T-helper 2 cell treated with Interferon-gamma antibody and Interleukin-4, amounts not matched to agents 5 μg/mL and 100 μg/mL, for 36 hours (primary cell): ENCODE data around the gene COL27A1.

Source experiments
- DNase-seq: peaks from one replicate; pipeline ENCODE4 v3.0.0; 2021; ENCODE audit warnings: low spot score
- H3K27ac Mint-ChIP-seq: one replicate; pipeline ENCODE4 v1.8.0; 2021; ENCODE audit warnings: mild to moderate bottlenecking, mixed read lengths
- H3K27me3 Mint-ChIP-seq: one replicate; pipeline ENCODE4 v1.8.0; 2021; ENCODE audit warnings: low read depth, mixed read lengths
- H3K36me3 Mint-ChIP-seq: one replicate; pipeline ENCODE4 v1.8.0; 2021; ENCODE audit warnings: low read depth, mixed read lengths
- H3K4me1 Mint-ChIP-seq: one replicate; pipeline ENCODE4 v1.8.0; 2021; ENCODE audit warnings: low read depth, mixed read lengths
- H3K4me3 Mint-ChIP-seq: one replicate; pipeline ENCODE4 v1.8.0; 2022; ENCODE audit warnings: mild to moderate bottlenecking, moderate library complexity, mixed read lengths
- H3K9me3 Mint-ChIP-seq: one replicate; pipeline ENCODE4 v1.8.0; 2021; ENCODE audit warnings: mixed read lengths

Gene COL27A1

DNA sequence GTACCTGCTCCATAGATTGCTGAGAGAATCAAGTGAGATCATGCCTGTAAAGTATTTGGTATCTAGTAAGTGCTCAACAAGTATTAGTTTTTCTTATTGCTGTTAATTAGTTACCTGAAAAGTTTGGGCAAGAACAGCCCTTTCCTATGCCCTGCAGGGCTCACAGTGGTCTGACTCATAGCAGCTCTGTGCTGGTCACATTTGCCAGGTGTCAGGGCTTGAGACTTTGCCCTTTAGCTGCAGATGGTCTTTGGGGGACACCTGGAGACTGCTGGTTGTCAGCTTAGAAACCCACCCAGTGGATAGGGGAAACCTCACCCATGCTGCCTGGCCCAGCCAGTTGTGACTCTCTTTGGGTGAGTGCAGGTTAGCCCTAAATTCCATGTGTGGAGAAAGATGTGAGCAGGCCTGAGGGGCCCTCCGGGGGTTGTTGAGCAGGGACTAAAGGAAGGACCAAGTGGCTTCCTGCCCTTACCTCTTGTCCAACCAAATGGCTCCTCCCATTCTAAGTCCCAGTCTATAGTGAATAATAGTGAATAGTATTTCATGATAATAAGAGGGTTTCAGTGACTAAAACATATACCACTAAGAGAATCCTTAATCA lies 9.0 kb downstream of the COL27A1 start:
- DNase-seq, result no peak
- H3K36me3 Mint-ChIP-seq, result no peaks in the 10 kb centered on the region
- peaks cover 2% of the 10 kb centered on the region for H3K27me3 Mint-ChIP-seq
- H3K4me3 Mint-ChIP-seq, result no peak overlapping the region
- H3K9me3 Mint-ChIP-seq, result no peaks in the 10 kb centered on the region
- no peaks in the 10 kb centered on the region for H3K4me1 Mint-ChIP-seq
- no peak overlapping the region for H3K27ac Mint-ChIP-seq

DNA sequence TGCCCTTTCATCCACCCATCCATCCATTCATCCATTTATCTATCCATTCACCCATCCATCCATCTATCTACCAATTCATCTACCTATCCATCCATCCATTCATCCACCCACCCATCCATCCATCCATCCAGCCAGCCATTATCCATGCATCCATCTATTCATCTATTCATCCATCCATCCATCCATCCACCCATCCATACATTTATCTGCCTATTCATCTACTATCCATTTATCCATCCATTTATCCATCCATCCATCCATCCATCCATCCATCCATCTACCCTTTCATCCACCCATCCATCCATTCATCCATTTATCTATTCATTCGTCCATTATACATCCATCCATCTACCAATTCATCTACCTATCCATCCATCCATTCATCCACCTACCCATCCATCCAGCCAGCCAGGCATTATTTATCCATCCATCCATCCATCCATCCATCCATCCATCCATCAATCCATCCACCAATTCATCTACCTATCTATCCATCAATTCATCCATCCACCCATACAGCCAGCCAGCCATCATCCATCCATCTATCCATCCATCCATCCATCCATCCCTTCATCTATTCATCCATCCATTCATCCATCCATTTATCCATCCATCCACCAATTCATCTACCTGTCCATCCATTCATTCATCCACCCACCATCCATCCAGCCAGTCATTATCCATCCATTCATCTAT lies 10.2 kb downstream of the COL27A1 start:
- no peaks in the 10 kb centered on the region for H3K9me3 Mint-ChIP-seq
- no peak overlapping the region for H3K27ac Mint-ChIP-seq
- DNase-seq, result no peak
- H3K36me3 Mint-ChIP-seq, result no peaks in the 10 kb centered on the region
- peaks cover 2% of the 10 kb centered on the region for H3K27me3 Mint-ChIP-seq
- no peak overlapping the region for H3K4me3 Mint-ChIP-seq
- no peaks in the 10 kb centered on the region for H3K4me1 Mint-ChIP-seq

DNA sequence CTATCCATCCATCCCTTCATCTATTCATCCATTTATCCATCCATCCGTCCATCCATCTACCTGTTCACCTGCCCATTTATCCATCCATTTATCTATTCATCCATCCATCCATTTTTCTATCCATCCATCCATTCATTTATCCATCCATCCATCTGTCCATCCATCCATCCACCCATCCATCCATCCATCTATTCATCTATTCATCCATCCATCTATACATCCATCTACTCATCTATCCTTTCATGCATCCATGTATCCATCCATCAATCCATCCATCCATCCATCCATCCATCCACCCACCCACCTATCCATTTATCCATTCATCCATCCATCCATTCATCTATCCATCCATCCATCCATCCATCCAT lies 10.8 kb downstream of the COL27A1 start:
- Mint-ChIP-seq H3K4me3 (no peak overlapping the region), H3K27ac (no peak overlapping the region), H3K4me1 (no peaks in the 10 kb centered on the region), H3K9me3 (no peaks in the 10 kb centered on the region), H3K36me3 (no peaks in the 10 kb centered on the region), H3K27me3 (no peaks in the 10 kb centered on the region)
- DNase-seq, result no peak

DNA sequence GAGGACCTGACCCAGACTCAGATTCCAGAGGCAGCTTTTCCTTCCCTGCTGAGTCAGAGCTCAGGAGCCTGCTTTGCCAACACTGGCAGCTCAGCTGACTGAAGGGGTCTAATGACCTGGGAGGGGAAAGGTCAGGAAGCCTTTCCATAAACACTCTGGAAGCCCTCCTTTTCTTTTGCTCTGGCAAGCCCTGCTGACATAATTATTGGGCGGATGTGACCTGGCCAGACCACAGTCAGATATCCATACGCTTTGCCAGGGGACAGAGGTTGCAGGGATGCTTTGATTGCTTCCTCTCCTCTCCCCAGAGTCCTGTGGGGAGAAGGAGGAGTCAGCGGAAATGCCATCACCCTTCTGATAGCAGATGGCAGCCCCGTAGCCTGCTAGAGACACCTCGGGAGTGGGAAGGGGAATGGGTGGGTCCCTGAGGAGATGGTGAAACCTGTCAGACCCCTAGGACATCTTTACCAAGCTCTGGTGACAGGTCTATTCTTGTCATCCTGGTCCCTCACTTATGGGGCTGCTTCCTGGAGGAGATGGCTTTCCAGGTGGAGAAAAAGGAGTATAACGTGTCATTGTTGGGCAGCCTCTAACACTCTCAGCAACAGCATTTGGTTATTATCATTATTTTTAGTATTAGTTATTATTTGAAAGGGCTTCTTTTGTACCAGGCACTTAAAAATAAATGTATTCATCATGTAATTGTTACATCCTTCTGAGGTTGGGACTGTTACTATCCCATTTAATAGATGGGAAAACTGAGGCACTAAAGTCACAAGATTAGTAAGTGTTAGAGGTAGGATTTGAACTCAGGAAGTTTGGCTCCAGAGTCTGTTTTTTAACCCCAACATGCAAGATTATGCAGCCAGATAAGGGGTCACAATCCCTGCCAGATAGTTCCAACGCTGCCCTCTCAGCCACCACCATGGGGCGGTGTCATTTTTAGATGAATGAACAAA lies 11.6 kb downstream of the COL27A1 start:
- Mint-ChIP-seq H3K27ac (no peak overlapping the region), H3K4me3 (no peak overlapping the region), H3K9me3 (no peaks in the 10 kb centered on the region), H3K27me3 (no peaks in the 10 kb centered on the region), H3K36me3 (no peaks in the 10 kb centered on the region), H3K4me1 (no peaks in the 10 kb centered on the region)
- no peak for DNase-seq

DNA sequence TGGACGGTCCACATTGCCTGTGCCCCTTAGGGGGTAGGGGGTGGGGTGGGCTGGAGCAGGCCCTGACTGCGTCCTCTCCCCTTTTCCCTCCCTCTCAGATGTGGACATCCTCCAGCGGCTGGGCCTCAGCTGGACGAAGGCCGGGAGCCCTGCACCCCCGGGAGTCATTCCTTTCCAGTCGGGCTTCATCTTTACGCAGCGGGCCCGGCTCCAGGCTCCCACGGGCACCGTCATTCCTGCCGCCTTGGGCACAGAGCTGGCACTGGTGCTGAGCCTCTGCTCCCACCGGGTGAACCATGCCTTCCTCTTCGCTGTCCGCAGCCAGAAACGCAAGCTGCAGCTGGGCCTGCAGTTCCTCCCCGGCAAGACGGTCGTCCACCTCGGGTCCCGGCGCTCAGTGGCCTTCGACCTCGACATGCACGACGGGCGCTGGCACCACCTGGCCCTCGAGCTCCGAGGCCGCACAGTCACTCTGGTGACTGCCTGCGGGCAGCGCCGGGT lies 12.3 kb downstream of the COL27A1 start:
- Mint-ChIP-seq H3K4me3 (no peak overlapping the region), H3K9me3 (no peaks in the 10 kb centered on the region), H3K27ac (no peak overlapping the region), H3K4me1 (no peaks in the 10 kb centered on the region), H3K27me3 (no peaks in the 10 kb centered on the region), H3K36me3 (no peaks in the 10 kb centered on the region)
- DNase-seq, result no peak

DNA sequence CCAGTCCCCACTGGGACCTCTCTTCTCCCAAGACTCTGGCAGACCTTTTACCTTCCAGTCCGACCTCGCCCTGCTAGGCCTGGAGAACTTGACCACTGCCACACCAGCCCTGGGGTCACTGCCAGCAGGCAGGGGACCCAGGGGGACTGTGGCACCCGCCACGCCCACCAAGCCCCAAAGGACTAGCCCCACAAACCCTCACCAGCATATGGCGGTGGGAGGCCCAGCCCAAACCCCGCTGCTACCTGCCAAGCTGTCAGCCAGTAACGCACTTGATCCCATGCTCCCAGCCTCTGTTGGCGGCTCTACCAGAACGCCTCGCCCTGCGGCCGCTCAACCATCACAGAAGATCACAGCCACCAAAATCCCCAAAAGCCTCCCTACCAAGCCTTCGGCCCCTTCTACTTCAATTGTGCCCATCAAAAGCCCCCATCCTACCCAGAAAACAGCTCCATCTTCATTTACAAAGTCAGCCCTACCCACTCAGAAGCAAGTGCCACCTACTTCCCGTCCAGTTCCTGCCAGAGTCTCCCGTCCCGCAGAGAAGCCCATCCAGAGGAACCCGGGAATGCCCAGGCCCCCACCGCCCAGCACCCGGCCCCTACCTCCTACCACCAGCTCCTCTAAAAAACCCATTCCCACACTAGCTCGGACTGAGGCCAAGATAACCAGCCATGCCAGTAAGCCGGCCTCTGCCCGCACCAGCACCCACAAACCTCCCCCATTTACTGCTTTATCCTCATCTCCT lies 13.1 kb downstream of the COL27A1 start:
- no peak for DNase-seq

DNA sequence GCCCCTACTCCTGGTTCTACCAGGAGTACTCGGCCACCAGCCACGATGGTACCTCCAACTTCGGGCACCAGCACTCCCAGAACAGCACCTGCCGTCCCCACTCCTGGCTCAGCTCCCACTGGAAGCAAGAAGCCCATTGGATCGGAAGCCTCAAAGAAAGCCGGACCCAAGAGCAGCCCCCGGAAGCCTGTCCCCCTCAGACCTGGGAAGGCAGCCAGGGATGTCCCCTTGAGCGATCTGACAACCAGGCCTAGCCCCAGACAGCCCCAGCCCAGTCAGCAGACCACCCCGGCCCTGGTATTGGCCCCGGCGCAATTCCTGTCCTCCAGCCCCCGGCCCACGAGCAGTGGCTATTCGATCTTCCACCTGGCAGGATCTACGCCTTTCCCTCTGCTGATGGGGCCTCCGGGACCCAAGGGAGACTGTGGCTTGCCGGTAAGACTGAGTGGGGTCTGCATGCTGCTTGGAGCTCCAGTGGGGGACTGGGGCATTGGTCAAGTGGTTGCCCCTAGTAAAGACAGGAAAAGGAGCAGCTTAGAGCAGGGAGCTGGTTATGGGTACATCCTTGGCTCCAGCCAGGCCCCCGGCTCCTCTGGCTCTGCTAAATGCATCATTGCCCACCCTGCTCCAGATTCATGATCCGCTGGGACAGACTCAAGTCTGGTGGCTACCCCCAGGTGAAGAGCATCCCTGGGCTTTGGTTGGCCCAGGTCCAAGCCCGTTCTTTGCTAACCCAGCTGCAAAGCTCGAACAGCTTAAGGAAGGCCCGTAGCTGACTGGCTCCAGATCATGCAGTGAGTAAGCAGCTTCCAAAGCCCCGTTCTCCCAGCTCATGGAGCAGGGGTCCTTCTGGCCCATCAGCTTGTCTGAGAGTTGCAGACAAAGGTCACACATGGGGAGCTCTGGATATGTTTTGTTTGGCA lies 14.0 kb downstream of the COL27A1 start:
- Mint-ChIP-seq H3K4me1 (no peaks in the 10 kb centered on the region), H3K4me3 (no peak overlapping the region), H3K27ac (no peak overlapping the region), H3K36me3 (no peaks in the 10 kb centered on the region), H3K27me3 (no peaks in the 10 kb centered on the region), H3K9me3 (no peaks in the 10 kb centered on the region)
- DNase-seq, result no peak

More for the DNA sequence above, 13.1 kb downstream of the COL27A1 start:
- H3K27ac Mint-ChIP-seq, result no peak overlapping the region
- H3K36me3 Mint-ChIP-seq, result no peaks in the 10 kb centered on the region
- no peak overlapping the region for H3K4me3 Mint-ChIP-seq
- H3K27me3 Mint-ChIP-seq, result no peaks in the 10 kb centered on the region
- H3K9me3 Mint-ChIP-seq, result no peaks in the 10 kb centered on the region
- H3K4me1 Mint-ChIP-seq, result no peaks in the 10 kb centered on the region

DNA sequence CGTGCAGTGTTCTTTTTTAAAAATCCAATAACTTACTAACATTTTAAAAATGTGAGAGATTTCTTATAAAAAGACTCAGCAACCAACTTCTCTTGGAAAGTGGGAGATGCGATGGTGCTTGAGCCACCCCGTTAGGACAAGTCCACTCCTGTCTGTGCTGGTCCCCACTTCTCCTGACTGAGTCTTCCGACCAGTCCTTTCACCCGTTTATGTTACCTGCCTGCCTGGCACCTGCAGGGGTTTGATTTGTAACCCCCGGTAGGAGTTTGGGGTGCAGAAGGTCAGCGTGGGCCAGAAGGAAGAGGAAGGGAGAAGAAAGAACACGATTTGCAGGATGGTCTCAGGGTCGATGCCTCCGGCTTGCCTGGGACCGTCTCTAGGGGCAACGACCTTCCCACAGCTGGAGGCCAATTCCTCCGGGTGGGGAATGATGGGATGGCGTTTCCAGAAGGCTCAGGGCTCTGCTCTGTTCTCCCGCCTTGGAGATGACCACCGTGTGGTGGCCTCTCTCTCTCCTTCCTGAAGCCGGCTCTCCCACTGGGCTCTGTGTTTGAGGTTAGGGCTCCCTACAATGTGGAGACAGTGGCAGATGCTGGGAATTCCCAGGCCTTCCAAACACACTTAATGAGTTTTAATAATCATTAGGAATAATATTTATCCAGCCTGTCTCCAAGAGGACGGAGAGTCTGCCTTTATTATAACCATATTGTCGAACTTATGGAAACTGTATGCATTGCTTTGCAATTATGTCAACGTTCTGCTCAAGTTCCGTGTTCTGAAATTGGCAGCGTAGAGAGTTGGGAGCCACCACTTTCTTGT lies 14.8 kb downstream of the COL27A1 start:
- Mint-ChIP-seq H3K27ac (no peak overlapping the region), H3K36me3 (no peaks in the 10 kb centered on the region), H3K9me3 (no peaks in the 10 kb centered on the region), H3K27me3 (no peaks in the 10 kb centered on the region), H3K4me1 (no peaks in the 10 kb centered on the region), H3K4me3 (no peak overlapping the region)
- no peak for DNase-seq

DNA sequence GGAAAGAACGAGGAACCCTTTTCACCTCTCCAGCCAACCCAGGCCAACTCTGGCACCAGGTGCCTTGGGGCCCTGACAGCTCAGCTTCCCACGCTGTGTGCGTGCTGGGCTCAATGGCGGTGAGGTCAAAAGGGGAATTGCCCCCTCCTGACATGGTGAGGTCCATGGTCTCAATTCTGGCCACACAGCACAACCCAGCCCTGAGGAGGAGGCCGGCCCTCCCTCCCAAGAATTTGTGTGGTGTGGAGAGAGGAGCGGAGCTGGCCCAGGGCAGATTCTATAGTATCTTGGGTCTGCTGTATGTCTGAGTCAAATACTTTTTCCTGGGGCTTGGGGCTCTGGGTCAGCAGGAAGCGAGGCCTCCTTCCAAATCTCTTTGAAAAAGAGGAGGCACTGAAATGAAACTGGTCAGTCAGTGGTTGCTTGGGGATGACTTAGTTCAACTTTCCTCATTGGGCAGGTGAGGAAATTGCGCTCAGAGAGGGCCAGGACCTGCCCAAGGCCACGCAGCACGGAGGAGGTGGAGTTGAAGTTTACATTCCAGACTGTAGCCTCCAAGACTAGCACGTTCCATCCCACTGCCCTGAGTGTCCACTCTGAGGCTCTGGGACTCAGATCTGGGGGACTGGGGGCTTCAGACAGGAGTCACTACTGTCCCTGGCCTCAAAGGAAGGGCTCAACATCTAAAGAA lies 15.6 kb downstream of the COL27A1 start:
- H3K4me3 Mint-ChIP-seq, result no peak overlapping the region
- H3K27ac Mint-ChIP-seq, result no peak overlapping the region
- no peaks in the 10 kb centered on the region for H3K27me3 Mint-ChIP-seq
- no peaks in the 10 kb centered on the region for H3K36me3 Mint-ChIP-seq
- no peaks in the 10 kb centered on the region for H3K4me1 Mint-ChIP-seq
- no peak for DNase-seq
- H3K9me3 Mint-ChIP-seq, result no peaks in the 10 kb centered on the region

DNA sequence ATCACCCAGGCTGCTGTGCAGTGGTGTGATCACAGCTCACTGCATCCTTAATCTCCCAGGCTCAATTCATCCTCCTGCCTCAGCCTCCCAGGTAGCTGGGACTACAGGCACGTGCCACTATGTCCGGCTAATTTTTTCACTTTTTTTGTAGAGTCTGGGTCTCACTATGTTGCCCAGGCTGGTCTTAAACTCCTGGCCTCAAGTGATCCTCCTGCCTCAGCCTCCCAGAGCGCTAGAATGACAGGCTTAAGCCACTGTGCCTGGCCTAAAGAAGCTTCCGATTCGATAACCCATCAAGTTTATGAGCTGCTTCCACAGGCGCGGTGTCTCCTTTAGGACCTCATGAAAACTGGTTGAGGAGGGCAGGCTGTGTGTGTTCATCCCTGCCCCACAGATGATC lies 16.2 kb downstream of the COL27A1 start:
- H3K9me3 Mint-ChIP-seq, result no peaks in the 10 kb centered on the region
- H3K4me1 Mint-ChIP-seq, result no peaks in the 10 kb centered on the region
- H3K4me3 Mint-ChIP-seq, result no peak overlapping the region
- no peak overlapping the region for H3K27ac Mint-ChIP-seq
- H3K27me3 Mint-ChIP-seq, result no peaks in the 10 kb centered on the region
- H3K36me3 Mint-ChIP-seq, result no peaks in the 10 kb centered on the region
- DNase-seq, result no peak

DNA sequence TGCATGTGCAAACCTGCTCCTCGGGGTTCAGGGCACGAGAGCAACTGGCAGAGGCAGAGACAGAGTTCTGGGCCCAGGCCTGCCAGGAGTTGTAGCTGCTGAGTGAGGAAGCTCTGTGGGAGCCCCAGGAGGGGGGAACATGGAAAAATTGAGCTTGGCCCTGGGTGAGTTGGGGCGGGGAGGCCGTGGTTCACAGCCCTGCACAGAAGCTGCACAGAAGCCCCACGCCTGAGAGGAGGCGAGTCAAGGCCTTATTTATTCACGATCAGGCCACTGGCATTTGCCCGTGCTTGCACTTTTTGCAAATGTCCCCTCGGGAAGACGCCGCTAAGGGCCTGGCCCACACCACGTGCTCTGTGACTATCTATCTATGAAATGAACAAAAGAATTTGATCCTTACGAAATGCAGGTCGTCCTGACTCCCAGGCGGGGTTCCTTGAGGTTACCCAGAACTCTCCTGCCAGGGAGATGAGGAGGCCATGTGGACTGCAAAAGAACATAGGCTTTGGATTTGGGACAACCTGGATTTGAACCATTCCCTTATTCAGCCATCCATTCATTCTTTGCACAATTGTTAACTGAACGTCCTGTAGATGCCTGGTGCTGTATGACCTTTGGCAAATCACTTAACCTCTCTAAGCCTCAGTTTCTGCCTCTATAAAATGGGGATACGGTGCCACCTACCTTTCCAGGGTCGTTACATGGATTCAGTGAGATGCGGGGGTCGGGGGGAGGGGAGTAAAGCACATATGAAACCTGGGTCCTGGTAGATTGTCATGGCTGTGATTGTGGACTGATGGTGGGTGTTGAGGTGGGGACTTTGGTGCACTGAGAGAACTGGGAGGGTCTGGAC lies 17.9 kb downstream of the COL27A1 start:
- no peaks in the 10 kb centered on the region for H3K36me3 Mint-ChIP-seq
- H3K9me3 Mint-ChIP-seq, result no peaks in the 10 kb centered on the region
- H3K4me1 Mint-ChIP-seq, result no peaks in the 10 kb centered on the region
- no peak for DNase-seq
- H3K27me3 Mint-ChIP-seq, result no peaks in the 10 kb centered on the region
- H3K4me3 Mint-ChIP-seq, result no peak overlapping the region
- H3K27ac Mint-ChIP-seq, result no peak overlapping the region
